Measurements from ENCODE around the gene EMC1.
"Not testable (repeated sequence)": the region's sequence is repeated elsewhere in the genome, so short reads cannot be mapped to it uniquely, and the experiment has no call there.

EMC1 gene

DNA sequence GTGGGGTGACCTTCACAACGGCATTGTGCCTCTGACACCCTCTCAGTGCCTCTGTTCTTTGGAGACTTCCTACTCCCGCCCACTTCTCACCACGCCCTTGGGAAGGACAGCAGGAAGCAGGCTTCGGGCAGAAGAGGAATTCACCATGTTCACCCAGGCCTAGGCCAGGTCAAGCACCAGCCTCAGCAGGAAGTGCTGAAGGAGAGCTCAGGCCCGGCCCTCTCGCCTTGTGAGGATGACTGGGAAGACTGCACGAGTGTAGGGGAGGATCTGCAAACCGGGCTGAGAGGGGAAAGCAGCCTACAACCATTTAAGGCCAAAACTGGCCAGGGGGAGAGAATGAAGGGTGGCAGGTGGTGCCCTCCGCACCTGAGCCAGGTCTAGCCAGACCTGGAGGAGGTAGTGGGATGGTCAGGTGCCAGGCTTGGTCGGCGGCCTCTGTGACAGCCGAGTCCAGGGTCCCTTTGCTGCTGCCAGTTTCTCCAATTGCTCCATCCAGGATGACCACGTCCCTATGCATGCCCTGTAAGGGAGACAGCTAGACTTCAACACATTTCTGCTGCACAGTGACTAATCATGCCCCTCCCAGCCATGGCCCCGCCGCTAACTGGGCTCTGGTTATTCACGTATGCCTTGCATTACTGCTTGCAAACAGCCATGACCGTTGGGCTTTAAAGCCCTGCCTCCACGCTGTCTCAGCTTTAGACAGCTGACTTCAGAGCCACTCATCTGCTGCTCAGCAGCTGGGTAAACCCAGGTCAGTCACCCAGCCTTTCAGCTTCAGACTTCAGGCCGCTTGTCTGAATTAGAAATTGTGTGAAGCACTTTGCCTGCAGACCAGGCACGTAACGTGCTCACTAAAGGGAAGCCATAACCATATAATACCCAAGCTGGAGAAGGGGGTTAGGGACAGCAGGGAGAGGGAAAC lies 9.2 kb upstream of the EMC1 start:
- DNase-seq, result peak; percentile 28 to 70 (median 38)

DNA sequence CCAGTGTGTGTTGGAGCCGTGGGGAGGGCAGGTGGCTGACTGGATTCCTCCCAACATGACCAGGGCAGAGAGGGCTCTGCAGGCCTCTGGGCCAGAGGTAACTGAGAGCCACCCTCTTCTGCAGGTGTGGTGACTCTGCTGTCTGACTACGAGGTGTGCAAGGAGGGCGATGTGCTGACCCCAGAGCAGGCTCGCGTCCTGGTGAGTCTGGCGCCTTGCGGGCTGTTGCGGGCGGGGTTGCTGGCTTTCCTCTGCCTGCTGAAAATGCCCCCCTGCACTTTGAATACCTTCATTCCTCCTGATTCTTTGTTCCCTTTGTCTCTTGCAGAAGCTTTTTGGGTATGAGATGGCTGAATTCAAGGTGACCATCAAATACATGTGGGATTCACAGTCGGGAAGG lies 7.0 kb upstream of the EMC1 start:
- DNase-seq, result no peak

DNA sequence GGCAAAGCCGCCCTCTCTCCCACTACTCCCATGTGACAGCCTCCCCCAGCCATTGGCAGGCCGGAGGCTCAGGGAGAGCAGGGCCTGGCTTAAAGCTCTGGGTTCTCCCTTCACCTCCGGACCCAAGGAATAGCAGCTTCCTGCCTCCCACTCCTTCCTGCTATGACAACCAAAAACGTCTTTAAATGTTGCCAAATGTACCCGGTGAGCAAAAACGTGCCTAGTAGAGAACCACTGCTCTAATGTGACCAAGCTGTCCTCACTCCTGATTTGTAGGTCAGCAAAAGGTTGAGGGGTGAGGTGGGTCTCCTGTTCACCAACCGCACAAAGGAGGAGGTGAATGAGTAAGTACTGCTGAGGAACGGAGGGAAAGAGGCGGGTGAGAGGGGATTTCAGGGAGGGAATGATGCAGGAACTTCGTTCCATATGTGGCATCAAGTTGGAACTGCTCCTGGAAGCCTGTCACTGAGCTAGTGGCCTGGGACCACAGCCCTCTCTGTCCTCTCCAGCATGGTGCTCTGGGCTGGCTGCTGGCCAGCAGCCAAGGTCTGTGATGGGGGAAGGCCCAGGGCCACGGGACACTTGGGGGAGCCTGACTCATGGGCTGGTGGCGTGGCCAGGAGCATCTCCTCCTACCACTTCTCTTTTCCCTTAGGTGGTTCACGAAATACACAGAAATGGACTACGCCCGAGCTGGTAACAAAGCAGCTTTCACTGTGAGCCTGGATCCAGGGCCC lies 6.0 kb upstream of the EMC1 start:
- peak; percentile 71 to 90 (median 79) for DNase-seq

DNA sequence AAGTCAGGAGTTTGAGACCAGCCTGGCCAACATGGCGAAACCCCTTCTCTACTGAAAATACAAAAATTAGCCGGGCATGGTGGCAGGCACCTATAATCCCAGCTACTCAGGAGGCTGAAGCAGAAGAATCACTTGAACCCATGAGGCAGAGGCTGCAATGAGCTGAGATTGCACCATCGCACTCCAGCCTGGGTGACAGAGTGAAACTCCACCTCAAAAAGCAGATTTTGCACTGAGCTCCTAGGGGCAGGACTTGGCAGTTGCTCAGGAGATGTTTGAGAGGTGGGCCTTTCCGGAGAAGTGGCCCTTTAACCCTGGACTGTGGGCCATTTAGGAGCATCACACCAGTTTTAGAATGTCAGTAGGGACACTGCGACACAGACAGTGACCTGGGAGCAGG lies 5.0 kb upstream of the EMC1 start:
- not testable (repeated sequence) for DNase-seq

DNA sequence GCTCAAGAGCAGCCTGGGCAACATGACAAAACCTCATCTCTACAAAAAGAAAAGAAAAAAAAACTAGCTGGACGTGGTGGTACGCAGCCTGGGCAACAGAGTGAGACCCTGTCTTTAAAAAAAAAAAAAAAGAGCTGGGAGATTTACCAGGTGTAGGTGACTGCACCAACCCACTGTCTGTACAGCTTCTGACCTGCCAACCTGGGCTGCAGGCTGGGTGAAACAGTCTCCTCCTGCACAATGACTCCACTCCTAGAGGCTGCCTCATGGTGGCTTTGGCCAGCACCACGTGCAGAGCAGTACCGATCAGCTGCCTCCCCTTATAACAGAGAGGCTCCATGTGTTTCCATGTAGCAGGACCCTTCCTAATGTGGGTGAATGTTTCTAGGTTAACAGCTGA lies 4.0 kb upstream of the EMC1 start:
- DNase-seq, result no peak

DNA sequence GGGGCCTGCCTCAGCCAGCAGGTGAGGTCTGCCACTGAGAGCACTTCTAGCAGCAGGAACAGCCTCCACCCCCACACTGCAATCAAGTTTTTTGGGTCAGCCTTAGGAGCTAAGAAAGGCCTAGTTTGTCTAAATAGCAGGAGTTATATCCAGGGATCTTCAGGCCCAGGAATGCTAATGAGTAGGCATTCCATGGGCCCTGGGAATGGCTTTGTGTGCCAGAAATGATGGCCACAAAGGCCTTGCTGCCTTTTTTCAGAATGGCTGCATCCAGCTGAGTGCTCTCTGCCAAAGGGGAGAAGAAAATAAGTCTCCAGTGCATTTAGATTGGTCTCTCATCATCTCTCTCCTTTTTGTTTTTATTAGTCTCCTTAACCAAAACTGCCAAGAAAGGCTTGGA lies 3.1 kb upstream of the EMC1 start:
- no peak for DNase-seq

DNA sequence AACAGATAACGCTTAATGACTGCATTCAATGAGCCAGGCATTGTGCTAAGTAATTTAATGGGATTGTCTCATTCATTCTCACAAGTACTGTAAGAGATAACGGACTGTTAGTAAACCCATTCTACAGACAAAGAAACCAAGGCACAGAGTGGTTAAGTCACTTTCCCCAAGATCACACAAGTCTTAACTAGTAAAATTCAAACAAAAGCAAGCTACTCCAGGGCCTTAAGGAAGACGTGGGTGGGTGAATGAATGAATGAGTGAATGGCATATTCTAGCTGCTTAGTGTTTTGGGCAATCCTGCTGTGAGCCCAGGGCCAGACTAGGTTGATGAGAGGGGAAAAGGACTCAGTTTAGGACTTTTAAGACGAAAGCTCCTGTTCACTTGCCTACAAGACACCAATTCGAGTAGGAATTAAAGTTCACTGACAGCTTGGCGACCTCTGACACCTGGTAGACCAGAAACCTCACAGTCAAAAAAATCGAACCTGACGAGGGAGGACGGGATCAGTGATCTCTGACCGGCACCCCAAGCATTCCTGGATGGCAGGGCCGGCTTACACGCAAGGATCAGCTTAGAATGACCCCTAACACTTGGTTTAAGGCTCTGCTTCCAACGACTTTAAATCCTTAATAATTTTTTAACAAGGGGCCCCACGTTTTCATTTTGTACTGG lies 557 bp downstream of the EMC1 start:
- peak in 1 of 3 donors; percentile 15 for DNase-seq

DNA sequence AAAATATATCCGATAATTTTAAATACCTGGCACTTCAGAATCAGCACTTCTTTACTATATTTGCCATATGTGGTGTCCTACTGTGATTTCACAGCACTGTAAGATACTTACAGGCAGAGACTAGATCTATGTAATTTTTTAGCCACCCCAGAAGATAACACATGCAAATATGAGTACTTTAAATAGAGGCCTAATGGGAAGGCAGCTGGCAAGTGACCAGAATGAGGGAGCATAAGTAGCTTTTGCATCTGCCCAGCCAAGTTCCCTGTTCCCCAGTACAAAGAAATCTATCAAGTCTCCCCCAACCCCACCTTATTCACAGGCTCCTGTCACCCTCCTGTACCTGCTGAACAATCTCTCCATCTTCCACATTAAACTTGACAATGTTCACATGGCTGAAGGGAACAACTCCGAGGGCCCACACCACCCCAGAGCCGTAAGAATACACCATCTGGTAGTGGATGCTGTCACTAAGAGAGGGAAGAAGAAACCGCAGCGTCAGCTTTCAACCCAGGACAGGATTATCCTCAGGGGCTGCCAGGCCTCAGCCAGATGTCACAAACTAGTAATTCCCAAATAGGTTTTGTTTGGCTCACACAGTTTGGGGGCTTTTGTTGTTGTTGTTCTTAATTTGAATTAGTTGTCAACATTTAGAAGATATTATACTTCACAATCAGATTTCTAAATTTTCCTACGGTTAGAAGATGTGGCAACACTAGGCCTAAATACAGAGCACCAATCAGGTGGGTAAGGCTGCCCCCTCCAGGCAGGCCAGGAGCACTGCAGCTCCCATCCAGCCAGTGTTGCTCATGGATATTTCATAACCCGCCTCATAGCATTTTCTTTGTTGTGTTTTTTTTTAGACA lies 10.4 kb downstream of the EMC1 start:
- DNase-seq, result peak; percentile 73 to 81 (median 80)

DNA sequence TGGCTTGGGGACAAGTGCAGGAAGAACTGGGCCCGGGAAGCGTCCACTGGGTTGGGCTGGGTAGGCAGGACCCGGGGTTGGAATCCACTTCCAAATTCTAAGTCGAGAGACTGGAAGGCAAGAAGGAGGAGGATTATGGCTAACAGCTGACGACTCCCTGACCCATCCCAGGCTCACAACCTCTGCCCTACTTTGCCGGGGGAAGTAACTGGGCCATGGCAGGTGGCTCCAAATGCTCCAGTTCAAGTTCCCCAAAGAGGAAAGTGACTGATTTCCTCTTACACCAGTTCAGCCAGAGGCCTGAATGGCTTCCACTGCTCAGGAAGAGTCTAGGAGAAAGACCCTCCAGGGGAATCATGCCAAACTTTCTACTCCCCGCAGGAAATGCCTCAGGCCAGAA lies 11.4 kb downstream of the EMC1 start:
- no peak for DNase-seq

DNA sequence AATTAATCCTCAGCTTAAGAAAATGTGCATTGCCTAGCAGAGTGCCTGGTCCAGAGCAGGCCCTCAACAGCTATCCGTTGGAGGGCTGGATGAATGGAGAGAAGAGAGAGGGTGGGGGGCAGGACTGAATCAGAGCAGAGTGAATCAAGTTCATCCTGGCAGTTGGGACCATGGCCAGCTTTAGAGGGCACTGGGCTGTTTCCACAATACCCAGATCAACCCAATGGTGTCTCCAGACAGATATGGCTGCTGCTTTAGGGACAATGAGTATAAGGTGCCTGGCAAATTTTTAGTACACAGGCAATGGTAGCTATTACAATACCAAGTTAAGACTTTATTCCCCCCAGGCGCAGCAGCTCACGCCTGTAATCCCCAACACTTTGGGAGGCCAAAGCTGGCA lies 17.1 kb downstream of the EMC1 start:
- no peak for DNase-seq

DNA sequence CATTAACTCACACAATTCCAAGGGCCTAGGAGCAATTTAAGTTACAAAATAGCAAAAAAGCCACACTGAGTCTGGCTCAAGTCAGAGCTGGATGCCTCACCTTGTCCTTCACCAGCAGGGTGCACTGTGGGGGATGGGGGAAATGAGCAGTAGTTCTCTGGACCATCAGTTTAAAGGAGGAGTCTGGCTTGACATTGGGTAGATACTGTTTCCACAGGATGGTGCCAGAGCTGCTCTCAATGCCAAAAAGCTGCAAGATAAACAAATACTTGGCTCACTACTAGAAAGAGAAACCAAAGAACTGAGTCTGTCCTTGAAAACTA lies 18.8 kb downstream of the EMC1 start:
- DNase-seq, result no peak

DNA sequence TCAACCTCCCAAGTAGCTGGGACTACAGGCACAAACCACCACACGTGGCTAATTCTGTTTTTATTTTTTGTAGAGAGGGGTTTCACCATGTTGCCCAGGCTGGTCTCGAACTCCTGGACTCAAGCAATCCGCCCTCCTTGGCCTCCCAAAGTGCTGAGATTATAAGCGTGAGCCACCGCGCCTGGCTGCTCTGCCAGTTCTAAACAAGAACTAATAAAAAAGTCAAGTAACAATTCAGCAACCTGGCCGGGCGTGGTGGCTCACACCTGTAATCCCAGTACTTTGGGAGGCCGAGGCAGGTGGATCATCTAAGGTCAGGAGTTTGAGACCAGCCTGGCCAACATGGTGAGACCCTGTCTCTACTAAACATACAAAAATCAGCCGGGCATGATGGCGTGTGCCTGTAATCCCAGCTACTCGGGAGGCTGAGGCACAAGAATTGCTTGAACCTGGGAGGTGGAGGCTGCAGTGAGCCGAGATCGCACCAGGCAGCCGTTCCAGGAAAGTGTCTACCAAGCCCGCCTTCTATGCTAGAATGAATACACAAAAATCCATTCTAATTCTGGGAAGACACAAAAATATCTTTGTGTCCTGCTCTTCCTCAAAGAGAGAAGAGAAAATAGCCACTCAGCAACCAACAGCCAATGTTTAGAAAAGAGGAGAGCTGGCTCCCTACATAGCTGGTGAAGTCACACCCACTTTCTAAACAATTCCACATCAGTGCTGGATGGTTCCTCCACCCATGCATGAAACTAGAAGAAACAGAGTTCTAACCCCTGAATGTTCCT lies 19.4 kb downstream of the EMC1 start:
- not testable (repeated sequence) for DNase-seq

DNA sequence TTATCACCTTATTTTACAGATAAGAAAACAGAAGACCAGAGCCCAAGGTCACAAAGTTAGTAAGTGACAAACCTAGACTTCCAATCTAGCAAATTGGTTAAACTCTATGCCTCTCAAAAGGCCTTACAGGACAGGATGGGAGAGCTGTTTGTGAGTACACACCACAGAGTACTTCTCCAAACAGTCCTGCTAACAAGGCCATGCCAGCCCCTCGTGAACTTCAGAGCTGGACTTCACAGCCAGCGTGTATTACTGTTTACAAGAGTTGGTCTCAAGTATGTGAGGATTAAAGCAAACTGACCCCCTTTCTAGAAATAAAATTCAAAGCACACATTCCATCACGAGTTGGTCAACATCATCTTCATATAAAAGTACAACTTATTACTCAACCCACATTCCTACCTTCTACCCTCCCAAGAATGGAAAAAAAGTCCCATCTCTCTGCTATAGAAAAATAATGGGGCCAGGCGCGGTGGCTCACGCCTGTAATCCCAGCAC lies 21.4 kb downstream of the EMC1 start:
- no peak for DNase-seq

DNA sequence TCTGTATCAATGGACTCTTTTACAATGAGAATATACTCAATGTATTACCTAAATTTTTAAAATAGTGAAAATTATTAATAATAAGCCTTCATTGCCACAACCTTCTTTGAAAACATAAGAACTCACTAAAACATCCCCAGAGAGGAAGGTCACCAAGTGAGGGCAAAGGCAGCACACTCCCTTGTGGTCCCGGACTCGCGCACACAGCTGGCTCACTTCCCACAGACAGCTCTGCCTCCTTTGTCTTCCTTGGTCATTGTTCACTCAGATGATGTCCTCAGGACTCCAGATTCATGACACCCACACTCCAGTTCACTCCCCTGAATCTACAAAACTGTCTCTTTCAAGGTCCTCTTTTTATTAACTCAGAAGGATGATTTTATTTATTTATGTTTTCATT lies 22.1 kb downstream of the EMC1 start:
- DNase-seq, result no peak

DNA sequence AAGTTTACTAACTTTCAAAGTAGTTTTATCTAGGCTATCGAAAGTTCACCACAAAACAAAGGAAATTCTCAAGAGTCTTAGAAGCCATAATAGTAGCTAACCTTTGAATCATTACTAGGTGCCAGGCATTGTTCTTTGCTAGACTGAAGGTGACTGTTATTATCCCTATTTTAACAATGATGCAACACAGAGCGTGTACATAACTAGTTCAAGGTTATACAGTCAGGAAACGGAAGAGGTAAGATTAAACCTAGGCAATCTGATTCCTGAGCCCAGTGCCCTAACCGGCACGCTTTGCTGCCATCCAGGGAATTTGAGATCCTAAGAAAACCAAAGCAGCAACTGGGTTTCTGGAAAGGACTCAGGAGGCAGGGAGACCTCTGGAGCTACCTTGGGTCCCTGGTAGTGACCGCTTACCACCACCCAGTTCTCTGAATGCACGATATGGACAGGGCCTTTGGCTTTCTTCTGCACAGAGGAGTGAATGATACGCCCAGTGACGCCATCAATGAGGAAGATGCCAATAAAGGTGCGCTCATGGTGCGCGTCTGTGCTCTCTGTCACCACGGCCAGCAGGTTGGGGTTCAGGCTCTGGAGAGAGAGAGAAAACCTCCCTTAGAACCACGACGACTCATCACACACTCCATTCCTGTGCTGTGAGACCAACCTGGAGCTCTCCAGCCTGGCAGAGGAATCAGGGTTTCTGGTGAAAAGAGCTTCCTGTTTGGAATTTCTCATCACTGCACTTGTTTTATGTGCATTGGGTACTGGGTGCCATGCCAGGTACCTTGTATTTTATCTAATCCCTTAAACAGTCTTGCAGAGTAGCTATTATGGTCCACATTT lies 28.1 kb downstream of the EMC1 start:
- no peak for DNase-seq

DNA sequence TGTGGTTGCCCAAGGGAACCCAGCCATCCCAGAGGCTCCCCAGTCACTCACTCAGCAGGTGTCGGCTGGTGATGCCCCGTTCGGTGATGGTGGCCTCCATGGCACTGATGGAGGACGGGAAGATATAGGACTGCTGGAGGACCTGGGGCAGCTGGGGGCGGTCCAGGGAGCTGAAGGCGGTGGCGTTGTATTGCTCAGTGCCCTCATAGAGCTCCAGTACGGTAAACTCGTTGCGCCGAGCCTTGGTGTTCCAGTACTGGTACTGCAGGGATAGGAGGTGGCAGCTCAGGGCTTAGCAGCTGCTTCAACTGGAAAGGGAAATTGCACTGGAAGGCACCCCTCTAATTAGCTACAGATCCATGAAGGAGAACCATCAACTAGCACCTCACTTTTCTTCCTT lies 28.8 kb downstream of the EMC1 start:
- no peak for DNase-seq

DNA sequence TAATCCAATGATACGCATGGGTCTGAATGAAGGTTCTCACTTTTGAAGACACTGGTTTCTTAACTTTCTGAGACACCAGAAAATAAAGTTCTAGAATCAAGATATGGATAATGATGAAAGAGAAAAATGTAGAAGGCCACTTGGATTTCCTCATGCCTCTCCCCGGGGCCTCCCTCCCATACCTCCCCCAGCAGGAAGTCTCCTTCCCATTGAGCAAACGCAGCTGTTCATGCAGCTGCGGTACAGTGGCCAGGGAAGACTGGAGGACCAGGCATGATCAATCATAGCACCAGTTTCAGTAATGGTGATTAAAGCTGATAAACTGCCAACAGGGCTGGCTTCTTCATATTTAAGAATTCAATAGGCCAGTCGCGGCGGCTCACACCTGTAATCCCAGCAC lies 30.3 kb downstream of the EMC1 start:
- no peak for DNase-seq

DNA sequence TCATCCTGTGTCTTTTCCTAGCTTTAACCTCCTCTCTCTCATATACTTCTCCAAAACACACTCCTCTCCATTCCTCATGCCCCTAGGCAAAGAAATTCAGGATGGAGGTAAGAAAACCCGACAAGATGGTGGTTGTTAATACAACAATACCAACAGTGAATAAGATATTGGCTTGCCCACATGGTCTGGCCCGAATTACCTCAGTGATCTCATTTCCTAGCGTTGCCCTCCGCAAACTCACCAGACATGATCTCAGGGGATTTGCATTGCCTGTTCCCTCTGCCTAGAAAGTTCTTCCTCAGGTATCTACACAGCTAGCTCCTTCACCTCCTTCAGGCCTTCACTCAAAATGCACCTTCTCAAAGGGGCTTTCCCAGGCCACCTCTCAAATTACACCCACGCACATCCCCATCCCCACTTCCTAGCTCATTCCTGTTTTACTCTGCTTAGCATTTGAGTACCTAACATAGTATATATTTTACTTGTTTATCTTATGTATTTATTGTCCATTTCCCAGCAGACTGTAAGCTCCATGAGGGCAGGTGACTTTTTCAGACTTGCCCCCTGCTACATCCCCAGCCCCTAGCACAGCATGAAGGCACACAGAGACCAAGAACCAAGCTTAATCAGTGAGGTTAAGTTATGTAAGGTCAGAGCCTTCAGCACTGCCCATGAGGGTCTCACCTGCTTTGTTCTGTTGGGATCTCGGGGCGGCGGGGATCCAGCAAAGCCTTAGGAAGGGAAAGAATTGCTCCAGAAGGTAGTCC lies 31.1 kb downstream of the EMC1 start:
- no peak for DNase-seq

DNA sequence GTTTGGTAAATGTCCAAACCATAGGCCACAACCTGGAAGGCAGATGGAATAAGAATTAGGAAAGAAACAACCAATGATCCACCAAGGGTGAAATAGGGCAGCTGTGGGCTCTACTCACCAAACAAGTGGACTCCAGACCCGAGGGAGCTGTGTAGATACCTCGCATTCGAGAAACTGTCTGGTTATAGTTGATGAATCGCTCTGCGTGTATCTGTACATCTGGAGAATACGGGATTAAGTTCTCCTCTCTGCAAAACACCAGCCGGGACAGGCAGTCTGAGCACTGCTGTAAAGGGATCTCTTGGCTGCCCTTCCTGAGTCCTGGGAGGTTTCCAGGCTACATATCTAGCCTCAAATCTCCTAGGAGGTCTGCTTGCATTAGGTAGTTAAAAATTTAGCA lies 31.9 kb downstream of the EMC1 start:
- no peak for DNase-seq

DNA sequence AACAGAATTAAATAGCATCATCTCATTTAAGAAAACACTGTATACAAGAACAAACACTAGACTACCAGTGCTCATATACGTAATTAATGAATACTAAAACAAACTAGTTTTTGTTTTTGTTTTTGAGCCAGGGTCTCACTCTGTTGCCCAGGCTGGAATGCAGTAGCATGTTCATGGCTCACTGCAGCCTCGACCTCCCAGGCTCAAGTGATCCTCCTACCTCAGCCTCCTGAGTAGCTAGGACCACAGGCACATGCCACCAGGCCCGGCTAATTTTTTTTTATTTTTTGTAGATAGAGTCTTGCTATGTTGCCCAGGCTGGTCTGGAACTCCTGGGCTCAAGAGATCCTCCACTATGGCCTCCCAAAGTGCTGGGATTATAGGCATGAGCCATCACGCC lies 34.7 kb downstream of the EMC1 start:
- DNase-seq, result not testable (repeated sequence)

All from suppressor macrophage treated with lipopolysaccharide for 1 hour (primary cell).